Measurements from ENCODE around the gene TOMT.
"Not testable (repeated sequence)": the region's sequence is repeated elsewhere in the genome, so short reads cannot be mapped to it uniquely, and the experiment has no call there.

TOMT gene

DNA sequence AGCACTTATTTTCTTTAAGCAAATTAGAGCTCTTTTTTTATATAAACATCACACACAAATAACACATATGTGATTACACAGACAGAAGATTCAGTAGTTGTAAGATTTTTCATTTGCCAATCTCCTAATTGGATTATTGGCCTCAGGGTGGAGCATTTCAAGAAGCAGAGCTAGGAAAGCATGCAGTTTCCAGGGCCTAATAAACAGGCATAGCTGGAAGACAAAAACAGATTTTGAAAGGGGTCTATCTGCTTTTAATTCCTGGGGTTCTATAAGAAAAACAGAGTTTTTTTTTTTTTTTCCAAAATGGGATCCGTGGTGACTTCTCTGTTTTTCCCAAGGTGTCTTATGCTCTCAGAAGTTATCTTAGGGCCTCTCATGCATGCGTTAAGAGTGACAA, 22.2 kb downstream of the TOMT start:
- DNase-seq (ENCODE audit: low read depth) = no peak

DNA sequence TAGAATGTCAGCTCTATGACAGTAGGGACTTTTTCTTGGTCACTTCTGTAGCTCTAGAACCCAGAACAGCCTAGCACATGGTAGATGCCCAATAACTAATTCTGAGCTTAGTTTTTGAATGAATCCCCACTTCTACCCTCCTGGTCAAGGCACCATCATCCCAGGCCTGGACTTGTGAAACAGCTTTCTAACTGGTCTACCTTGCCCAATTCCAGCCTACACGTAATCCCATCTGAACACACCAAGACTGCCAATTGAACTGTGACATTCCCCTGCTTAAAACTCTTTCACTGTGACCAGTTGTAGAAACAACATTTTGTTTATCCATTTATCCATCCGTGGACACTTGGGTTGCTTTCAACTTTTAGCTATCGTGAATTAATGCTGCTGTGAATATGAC, 23.7 kb downstream of the TOMT start:
- no peak for DNase-seq (ENCODE audit: low read depth)

DNA sequence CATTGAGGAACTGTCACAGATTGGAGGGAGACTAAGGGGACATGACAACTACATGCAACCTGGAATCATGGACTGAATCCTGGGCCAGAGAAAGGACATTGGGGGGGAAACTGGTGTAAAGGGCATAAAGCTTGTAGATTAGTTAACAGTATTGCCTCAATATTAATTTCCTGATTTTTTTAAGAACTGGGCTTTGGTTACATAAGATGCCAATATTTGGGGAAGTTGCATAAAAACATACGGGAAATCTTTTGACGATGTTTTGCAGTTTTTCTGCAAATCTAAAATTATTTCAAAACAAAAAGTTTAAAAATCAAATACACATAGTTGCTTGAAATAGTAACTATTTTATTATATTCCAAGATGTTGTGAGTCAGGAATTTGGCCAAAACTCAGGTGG, 26.9 kb downstream of the TOMT start:
- no peak for DNase-seq (ENCODE audit: low read depth)

DNA sequence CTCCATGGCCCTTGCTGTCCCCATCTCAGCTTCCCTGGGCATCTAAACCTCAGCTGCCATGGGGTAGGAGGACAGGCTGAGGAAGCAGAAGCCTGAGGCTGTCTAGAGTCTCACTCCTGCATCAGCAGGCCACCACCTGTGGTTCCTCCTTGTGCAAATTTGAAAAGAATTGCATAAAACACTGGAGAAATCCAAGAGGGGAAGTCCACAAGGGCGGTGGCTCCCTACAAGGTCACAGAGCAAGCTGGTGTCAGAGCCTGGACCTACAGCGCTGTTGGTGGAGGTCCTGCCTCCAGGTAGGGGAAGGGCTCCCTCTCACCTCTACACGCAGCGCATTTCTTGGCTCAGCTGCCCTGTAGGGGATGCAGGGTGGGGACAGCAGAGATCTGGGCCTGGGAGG, 29.7 kb downstream of the TOMT start, which contains the start of gene FOLR3:
Gene FOLR3 (plus strand): TSS at position 253 of the 400 bp plus-strand sequence. CDS start 228 bp downstream, outside the sequence.
- DNase-seq (ENCODE audit: low read depth) = not testable (repeated sequence)

DNA sequence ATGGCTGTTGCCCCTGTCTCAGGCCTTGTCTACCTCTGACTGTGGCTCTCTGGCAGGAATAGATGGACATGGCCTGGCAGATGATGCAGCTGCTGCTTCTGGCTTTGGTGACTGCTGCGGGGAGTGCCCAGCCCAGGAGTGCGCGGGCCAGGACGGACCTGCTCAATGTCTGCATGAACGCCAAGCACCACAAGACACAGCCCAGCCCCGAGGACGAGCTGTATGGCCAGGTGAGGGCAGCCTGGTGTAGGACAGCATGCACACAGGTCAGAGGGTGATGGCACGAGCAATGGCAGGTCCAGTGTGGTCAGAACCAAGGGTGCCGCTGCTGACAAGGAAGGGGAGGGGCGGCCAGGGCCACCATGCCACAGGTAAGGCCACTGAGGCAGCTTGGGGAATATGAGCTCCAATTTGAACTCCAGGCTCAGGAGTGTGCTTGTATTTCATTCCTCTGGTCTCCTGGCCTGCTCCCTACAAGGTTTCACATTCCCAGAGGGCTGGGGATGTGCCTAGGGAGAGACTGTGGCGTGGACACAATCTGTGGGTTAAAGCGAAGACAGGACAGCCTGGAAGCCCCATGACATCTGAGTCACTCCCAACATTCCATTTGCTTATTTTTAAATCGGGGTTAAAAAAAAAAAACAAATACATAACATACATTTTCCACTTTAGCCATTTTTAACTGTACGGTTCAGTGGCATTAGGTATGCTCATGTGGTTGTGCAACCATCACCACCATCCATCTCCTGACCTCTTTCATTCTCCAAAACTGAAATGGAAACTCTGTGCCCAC, 30.4 kb downstream of the TOMT start:
- no peak for DNase-seq (ENCODE audit: low read depth)

DNA sequence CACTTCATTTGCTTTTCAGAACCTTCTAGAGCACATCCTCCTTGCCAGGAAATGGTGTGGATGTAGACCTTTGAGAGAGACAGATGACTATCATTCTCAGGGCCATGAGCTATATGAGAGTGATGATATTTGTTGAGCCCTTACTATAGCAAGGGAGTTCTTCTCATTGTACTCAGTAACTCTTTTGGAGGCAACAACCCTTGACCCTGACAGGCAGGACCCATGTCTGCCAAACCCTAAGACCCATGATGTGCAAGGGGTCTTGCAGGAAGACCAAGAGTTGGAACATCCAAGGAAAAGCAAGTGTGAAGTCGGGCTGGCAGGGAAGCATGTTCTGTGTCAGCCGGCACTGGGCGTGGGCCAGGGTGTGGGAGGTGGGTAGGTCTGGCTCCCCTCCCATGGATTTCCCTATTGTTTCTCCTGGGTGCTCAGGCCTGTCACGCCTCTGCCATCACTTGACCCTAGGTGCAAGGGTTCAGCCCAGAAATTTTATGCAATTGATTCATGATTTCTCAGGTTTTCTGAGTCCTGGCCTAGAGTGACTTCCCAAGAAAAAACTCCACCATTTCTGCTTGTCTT, 31.0 kb downstream of the TOMT start:
- no peak for DNase-seq (ENCODE audit: low read depth)

DNA sequence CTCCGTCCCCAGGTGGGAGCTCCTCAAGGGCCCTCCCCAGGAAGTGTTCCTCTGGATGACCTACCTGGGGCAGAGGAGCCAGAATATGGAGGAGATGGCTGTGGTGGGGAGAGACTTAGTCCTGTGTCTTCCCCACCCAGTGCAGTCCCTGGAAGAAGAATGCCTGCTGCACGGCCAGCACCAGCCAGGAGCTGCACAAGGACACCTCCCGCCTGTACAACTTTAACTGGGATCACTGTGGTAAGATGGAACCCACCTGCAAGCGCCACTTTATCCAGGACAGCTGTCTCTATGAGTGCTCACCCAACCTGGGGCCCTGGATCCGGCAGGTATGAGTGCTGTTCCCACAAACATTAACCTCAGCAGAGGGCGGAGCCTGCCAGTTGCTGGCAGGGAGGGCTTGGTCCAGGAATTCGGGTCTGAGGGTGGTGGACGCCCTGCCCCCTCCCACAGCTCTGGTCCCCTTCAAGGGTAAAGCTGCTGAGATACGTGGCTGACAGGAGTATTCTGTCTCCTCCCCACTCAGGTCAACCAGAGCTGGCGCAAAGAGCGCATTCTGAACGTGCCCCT, 33.2 kb downstream of the TOMT start:
- DNase-seq (ENCODE audit: low read depth) = no peak

DNA sequence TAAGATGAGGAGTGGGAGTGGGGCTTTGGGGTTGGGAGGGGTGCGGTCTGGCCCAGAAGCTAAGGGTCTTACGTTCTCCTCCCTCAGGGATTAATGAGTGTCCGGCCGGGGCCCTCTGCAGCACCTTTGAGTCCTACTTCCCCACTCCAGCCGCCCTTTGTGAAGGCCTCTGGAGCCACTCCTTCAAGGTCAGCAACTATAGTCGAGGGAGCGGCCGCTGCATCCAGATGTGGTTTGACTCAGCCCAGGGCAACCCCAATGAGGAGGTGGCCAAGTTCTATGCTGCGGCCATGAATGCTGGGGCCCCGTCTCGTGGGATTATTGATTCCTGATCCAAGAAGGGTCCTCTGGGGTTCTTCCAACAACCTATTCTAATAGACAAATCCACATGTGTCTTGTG, 33.8 kb downstream of the TOMT start:
- DNase-seq (ENCODE audit: low read depth) = no peak

DNA sequence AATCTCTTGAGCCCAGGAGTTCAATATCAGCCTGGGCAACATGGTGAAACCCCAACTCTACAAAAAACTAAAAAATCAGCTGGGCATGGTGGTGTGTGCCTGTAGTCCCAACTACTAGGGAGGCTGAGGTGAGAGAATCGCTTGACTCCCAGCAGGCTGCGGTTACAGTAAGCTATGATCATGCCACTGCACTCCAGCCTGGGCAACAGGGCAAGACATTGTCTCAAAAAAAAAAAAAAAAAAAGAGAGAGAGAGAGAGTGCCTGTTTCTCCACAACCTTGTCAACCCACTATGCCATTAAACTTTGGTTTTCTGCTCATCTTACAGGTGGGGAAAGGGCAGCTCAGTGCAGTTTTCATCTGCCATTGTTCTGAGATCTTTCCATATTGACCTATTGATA, 34.9 kb downstream of the TOMT start:
- no peak for DNase-seq (ENCODE audit: low read depth)

DNA sequence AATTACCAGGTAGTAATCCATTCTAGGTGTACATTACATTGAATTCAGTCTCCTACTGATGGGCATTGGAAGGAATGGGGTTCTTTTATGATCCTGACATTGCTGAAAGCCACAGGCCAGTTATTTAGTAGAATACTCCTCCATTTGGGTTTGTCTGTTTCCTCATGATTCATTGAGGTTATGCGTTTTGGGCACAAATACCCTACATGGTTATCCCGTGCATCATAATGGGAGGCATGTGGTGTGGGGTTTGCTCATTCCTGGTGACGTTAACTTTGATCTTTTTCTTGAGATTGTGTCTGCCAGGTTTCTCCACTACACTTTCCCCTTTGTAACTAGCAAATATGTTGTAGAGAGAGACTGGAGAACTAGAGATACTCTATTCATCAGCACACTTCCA, 35.3 kb downstream of the TOMT start:
- no peak for DNase-seq (ENCODE audit: low read depth)

DNA sequence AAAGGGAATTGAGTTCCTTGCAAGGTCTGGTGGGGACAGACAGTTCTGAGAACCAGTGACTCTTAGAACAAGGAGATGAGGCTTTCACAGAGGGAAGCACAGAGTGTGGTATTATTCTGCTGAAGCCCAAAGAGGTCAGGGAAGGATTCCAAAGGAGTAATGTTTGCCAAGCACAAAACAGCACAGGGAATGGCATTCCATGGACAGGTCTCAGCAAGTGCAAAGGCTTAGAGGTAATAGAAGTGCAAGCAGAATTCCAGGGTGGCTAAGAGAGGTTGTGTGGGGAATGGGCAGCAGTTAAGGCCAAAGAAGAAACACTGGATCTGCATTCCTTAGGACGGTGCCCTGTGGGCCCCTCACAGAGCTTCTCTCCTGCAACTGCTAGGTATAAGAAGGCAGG, 36.4 kb downstream of the TOMT start:
- DNase-seq (ENCODE audit: low read depth) = not testable (repeated sequence)

DNA sequence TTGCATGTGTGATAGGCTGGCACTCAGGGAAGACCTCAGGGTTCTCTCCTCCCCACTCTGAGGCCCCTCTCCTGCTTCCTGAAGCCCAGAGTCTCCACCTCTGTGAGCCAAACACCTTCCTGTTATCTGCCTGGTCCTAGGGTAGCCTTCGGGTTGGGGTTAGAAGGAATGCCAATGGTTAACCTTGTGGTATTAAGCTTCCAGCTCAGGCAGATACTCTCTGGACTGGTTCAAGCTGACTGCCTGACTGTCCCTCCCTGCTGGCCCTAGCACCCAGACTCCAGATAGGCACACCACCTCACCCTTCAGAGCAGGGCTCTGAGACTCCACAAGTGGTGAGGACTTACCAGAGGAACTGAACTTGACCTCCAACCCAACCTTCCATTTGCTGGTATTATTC, 36.8 kb downstream of the TOMT start:
- not testable (repeated sequence) for DNase-seq (ENCODE audit: low read depth)

DNA sequence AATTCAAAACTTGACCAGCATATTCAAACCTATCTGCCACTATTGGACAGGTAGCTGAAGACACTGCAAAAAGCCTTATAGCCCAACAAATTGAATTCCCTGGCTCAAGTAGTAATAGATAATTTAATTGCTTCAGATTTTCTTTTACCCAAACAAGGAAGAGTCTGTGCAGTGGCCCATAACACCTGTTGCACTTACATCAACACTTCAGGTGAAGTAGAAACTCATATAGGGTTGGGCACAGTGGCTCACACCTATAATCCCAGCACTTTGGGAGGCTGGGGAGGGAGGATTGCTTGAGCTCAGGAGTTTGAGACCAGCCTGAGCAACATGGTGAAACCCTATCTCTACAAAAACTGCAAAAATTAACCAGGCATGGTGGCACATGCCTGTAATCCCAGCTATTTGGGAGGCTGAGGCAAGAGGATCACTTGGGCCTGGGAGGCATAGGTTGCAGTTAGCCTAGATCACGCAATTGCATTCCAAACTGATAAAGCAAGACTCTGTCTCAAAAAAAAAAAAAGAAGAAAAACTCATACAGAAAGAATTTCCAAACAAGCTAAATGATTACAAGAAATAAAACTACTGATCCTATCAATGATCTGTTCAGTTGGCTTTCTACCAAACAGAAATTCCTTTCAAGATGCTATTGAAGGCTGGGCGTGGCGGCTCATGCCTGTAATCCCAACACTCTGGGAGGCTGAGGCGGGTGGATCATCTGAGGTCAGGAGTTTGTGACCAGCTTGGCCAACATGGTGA, 39.3 kb downstream of the TOMT start:
- DNase-seq (ENCODE audit: low read depth) = no peak

DNA sequence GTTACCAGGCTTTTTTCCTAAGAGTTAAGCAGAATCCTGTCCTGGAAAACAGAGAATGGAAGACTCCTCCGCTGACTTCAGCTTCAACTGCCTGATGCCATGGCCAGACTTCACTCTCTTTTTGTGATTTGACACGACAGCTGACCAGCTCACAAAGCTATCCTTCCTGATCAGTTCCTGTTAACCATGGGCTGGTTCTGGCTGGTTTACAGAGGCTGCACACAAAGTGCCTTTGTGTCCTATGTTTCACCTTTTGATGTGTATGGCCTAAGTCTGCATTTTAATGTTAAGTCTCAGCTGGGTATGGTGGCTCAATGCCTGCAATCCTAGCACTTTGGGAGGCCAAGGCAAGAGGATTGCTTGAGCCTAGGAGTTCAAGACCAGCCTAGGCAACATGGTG, 40.9 kb downstream of the TOMT start:
- DNase-seq (ENCODE audit: low read depth) = no peak

DNA sequence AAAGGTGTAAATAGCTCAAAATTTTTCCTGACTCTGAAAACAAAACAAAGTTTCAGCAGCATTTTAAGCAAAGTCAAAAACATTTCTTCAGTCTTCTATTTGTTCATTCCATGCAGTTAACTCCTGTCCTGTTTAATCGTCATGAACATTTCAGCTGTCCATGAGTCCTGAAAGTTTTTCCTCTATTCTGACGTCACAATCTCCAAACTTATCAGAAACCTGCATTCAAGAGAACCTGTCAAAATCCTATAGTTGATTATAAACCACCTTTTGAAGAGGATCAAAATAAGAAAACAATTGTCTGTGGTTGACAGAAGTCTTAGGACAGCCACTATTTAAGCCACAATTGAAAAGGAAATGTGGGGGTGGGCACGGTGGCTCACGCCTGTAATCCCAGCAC, 45.2 kb downstream of the TOMT start:
- no peak for DNase-seq (ENCODE audit: low read depth)

DNA sequence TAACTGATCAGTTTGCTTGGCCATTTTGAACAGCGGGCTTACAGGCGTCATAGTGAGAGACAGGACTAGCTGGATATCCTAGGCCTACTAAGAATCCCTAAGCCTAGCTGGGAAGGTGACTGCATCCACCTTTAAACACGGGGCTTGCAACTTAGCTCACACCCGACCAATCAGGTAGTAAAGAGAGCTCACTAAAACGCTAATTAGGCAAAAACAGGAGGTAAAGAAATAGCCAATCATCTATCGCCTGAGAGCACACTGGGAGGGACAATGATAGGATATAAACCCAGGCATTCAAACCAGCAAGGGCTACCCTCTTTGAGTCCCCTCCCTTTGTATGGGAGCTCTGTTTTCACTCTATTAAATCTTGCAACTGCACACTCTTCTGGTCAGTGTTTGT, 48.1 kb downstream of the TOMT start:
- not testable (repeated sequence) for DNase-seq (ENCODE audit: low read depth)

DNA sequence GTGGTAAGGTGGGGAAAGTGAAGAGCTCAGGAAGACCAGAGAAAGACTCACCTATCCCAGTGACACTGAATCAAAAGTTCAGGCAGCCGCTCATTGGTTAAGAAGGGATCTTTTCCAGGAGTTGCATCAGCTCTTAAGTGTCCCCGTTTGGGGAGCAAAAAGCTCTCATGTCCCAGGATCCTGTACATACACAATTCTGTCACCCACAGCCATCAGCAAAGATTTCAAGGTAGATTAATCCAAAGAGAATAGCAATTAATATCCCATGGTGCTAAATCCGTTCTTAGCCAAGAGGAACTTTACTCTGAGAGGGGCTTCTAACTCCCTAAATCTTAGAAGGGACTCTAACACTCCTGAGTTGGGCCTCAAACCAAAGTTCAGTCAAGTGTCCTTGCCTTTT, 49.1 kb downstream of the TOMT start:
- DNase-seq (ENCODE audit: low read depth) = no peak

DNA sequence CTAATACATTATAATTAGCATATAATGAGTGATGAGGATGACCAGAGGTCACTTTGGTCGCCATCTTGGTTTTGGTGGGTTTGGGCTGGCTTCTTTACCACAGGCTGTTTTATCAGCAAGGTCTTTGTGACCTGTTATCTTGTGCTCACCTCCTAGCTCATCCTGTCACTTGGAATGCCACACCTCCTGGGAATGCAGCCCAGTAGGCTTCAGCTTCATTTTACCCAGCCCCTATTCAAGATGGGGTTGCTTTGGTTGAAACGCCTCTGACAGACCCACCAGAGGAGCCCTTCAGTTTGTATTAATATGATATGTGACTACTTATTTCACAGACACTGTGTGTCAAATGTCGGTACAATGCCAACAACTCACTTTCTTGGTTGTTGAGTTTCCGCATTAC, 50.0 kb downstream of the TOMT start:
- no peak for DNase-seq (ENCODE audit: low read depth)

DNA sequence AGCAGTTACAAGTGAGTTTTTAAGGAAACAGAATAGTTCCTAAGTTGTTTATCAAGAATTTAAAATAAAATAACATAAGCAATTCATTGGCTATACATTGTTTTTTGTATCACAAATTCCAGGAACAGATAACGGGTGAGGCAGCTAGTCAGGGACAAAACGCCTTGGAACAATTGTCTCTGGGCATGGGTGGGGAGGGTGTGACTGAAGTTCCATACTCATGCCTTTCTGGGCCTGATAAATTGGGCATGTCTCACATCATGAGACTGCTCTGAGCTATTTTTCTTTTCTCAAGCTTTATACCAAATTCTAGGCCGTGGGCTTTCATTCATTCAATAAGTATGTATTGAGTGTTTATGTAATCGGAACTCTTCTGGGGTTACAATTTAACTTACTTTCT, 51.4 kb downstream of the TOMT start:
- no peak for DNase-seq (ENCODE audit: low read depth)
